HG02642 (cell line): ENCODE data around the gene TPP2.
A peak's percentile ranks its signal among the peaks of the same experiment; 100 is the strongest.

Source experiments
- ATAC-seq: cut with Tn5 transposase; IDR thresholded peaks from one replicate; pipeline ENCODE4 v1.9.1; 2021; ENCODE audit warnings: mild to moderate bottlenecking; ENCODE audit not compliant: unreplicated experiment, poor library complexity

TPP2 gene

GRCh38 chr13:102591988-102592781 lies 4.6 kb upstream of the TPP2 start:
- peak; percentile 37 for ATAC-seq

GRCh38 chr13:102593466-102593865 lies 3.3 kb upstream of the TPP2 start:
- no peak for ATAC-seq

- peak; percentile 30 for ATAC-seq
These were observed 509 bp downstream of the TPP2 start for GRCh38 chr13:102597029-102597961.

- ATAC-seq = no peak
These were observed 1.3 kb downstream of the TPP2 start for GRCh38 chr13:102598061-102598460.

- no peak for ATAC-seq
These were observed 2.7 kb downstream of the TPP2 start for GRCh38 chr13:102599426-102600012.

- ATAC-seq = no peak
These were observed 9.9 kb downstream of the TPP2 start for GRCh38 chr13:102606537-102607309.

- no peak for ATAC-seq
These were observed 12.2 kb downstream of the TPP2 start for GRCh38 chr13:102608974-102609373.

GRCh38 chr13:102609696-102610095 lies 12.9 kb downstream of the TPP2 start:
- ATAC-seq = no peak

GRCh38 chr13:102610296-102610895 lies 13.6 kb downstream of the TPP2 start:
- no peak for ATAC-seq

GRCh38 chr13:102617697-102618350 lies 21.0 kb downstream of the TPP2 start:
- no peak for ATAC-seq

- ATAC-seq = no peak
These were observed 23.7 kb downstream of the TPP2 start for GRCh38 chr13:102620516-102620915.

- ATAC-seq = no peak
These were observed 30.1 kb downstream of the TPP2 start for GRCh38 chr13:102626928-102627327.

- no peak for ATAC-seq
These were observed 31.8 kb downstream of the TPP2 start for GRCh38 chr13:102628559-102628958.

GRCh38 chr13:102631198-102631597 lies 34.4 kb downstream of the TPP2 start:
- ATAC-seq = no peak

GRCh38 chr13:102638741-102639140 lies 42.0 kb downstream of the TPP2 start:
- no peak for ATAC-seq

GRCh38 chr13:102642029-102642428 lies 45.2 kb downstream of the TPP2 start:
- no peak for ATAC-seq

- no peak for ATAC-seq
These were observed 45.7 kb downstream of the TPP2 start for GRCh38 chr13:102642475-102642874.

- ATAC-seq = no peak
These were observed 46.9 kb downstream of the TPP2 start for GRCh38 chr13:102643656-102644055.

GRCh38 chr13:102645701-102646100 lies 48.9 kb downstream of the TPP2 start:
- ATAC-seq = no peak
